H7 (cell line): ENCODE data around the gene NCBP1. TPM values are rescaled to one million over a fixed set of nuclear protein-coding genes. Genes with fewer than 3 reads are reported as not detected.
"Not testable (repeated sequence)": the region's sequence is repeated elsewhere in the genome, so short reads cannot be mapped to it uniquely, and the experiment has no call there.

Source experiments
- DNase-seq: peaks from one replicate; pipeline ENCODE4 v3.0.0; 2012
- H3K27me3 ChIP-seq: 2 replicates; pipeline ENCODE4 v1.6.0; 2011; ENCODE audit warnings: mild to moderate bottlenecking, low read length; ENCODE audit not compliant: control insufficient read depth, insufficient read depth
- H3K36me3 ChIP-seq: replicated peaks from 2 replicates; pipeline ENCODE4 v1.5.1; 2011; ENCODE audit warnings: low read length; ENCODE audit not compliant: control insufficient read depth, insufficient read depth
- H3K4me3 ChIP-seq: 2 replicates; pipeline ENCODE4 v1.5.1; 2011; ENCODE audit warnings: low read depth, mild to moderate bottlenecking, control low read depth, low read length, moderate library complexity; ENCODE audit not compliant: insufficient read depth
- total RNA-seq: library from RNA; depleted of rRNA; stranded (reverse); fragments of >200 nt; shearing (Covaris generic); gene quantifications from 2 replicates; pipeline ENCODE4 v1.2.3, GENCODE V29; 2014

The NCBP1 gene
- total RNA-seq, 1 experiment from 2014 or later, result 35.3 TPM

DNA sequence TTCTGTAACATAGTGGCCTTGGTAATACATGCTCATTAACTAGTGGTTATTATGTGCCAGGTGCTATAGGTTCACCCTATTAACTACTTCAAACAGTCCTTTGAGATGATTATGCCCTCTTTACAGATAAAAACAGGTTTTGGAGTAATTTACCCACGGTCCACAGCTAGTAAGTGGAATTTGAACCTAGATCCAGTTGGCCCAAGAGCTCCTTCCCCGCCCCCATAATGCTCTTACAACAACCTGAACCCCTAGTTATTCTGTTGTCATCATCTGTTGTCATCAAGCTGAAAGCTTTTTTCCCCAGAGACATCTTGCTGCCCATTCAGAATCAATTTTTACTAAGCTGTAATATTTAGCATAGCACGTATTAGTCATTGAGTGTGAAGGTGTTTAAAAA lies 40.3 kb downstream of the NCBP1 start:
- Histone ChIP-seq H3K4me3 (no peak overlapping the region), H3K27me3 (no peaks in the 10 kb centered on the region), H3K36me3 (peaks cover 27% of the 10 kb centered on the region)
- no peak for DNase-seq

DNA sequence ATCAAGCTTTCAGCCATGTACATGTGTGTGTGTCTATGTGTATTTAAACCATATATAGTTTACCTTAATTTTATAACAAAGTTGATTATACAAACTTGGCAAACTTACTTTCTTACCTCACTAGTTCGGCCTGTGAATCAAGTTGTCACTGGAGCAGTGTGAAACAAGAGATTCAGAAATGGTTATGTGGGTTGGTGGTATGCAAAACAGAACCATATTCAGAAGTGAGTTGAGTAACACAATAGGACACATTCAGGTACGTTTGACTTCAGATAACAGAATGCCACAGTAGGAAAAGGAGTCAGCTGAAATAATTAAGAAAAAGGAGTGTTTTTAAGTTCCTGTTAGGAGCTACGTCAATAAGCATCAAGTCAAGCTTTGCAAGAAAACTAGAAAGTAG lies 42.0 kb downstream of the NCBP1 start:
- no peak for DNase-seq
- H3K27me3 ChIP-seq, result no peaks in the 10 kb centered on the region
- peaks cover 19% of the 10 kb centered on the region for H3K36me3 ChIP-seq
- H3K4me3 ChIP-seq, result no peak overlapping the region

DNA sequence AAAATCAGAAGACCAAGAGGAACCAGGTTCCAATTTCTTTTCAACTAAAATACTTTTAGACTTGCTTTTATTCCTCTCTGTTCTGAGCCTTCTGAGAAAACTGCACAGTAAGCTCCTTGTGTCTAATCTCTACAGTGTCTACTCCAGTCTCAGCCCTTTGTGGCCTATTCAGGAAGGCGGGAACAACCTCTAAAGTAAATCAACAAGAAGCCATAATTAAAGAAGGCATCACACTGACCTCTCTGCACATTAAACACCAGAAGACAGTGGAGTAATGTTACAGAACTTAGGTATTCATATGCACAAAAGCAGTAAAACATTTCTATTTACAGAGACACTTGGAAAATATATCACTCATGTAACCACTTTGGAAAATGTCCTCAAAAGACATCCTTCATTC lies 48.6 kb downstream of the NCBP1 start:
- no peaks in the 10 kb centered on the region; the same call in 1 of the 2 replicates for H3K36me3 ChIP-seq
- no peak overlapping the region for H3K4me3 ChIP-seq
- DNase-seq, result no peak
- H3K27me3 ChIP-seq, result no peaks in the 10 kb centered on the region

DNA sequence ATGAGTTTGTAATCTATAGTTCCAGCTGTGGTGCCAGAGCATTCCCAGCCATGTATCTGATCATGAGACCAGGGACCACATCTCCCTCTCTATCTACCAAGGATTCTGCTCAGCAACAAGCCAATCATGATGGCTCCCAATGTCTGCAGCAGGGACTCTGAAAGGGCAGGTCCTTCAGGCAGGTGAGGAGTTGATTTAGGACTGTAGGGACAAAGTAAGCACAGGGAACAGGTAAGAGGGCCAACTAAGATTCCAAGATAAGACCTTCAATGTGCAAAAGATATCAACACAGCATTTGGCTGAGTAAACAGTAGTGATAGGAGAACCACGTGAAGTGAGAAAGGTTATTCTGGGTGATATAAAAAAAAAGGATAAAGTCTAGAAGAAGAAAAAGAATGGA lies 55.0 kb downstream of the NCBP1 start:
- no peak for DNase-seq
- Histone ChIP-seq H3K27me3 (no peaks in the 10 kb centered on the region), H3K4me3 (no peak overlapping the region), H3K36me3 (no peaks in the 10 kb centered on the region; the same call in 1 of the 2 replicates)

DNA sequence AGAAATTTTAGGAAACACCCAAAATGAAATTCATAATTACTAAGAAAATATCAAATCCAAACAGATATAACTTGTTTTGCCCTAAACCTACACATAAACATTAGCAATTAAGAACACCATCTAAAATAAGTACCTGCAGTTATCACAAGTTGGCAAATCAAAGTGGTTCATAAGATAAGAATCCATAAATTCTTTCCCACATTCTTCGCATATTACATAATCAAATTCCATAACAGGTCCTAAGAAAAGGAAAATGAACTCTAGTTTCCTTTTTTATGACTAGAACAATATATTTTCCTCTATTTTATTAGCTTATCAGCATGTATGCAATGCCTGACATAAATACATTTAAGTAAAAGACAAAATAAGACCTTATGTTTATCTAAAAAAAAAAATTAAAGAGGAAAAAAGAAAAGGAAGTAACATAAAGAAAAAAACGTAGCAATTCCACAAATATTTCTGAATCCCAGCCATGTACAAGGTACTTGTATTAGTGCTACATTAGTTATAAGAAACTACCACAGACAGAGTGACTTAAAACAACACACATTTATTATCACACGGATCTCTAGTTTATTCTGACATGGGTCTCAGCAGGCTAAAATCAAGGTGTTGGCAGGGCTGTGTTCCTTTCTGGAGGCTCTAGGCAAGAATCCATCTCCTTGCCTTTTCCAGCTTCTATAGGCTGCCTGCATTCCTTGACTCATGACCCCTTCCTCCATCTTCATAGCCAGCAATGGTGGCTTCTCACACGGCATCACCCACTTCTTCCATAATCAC lies 56.0 kb downstream of the NCBP1 start:
- H3K27me3 ChIP-seq, result no peaks in the 10 kb centered on the region
- no peaks in the 10 kb centered on the region for H3K36me3 ChIP-seq
- H3K4me3 ChIP-seq, result no peak overlapping the region
- DNase-seq, result no peak

DNA sequence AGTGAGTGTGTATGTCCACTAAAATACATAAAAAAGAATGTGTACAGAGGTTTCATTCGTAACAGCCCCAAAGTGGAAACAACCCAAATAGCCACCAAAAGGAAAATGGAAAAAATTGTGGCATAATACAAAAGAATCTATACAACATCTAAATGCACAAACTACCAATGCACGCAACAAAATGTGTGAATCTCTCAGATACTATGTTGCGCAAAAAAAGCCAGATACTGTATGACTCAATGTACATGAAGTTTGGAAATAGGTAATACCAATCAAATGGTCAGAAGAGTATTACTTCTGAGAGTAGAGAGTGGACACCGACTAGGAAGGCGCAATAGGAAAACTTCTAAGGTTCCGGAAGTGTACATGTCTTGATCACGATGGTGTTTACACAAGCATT lies 61.1 kb downstream of the NCBP1 start:
- no peaks in the 10 kb centered on the region; the same call in 1 of the 2 replicates for H3K27me3 ChIP-seq
- no peaks in the 10 kb centered on the region for H3K36me3 ChIP-seq
- no peak overlapping the region for H3K4me3 ChIP-seq
- no peak for DNase-seq

DNA sequence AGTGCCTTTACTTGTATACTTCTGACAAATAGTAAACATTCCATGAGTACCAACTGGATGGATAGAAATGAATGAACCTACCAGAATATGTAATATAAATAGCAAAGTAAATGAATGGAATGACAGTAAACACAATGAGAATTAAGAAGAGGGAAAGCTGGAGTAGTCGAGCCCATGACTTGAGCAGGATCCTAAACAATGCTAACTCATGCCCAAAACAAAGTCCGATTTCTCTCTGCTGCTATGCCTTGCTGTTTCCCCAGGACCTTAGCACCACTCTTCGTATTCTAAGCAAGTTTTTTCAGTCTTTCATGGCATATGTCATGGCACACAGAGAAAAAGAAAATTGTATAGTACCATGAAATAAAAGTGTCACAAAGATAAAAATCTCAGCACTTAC lies 61.8 kb downstream of the NCBP1 start:
- H3K4me3 ChIP-seq, result no peak overlapping the region
- no peaks in the 10 kb centered on the region; the same call in 1 of the 2 replicates for H3K27me3 ChIP-seq
- DNase-seq, result no peak
- no peaks in the 10 kb centered on the region for H3K36me3 ChIP-seq

DNA sequence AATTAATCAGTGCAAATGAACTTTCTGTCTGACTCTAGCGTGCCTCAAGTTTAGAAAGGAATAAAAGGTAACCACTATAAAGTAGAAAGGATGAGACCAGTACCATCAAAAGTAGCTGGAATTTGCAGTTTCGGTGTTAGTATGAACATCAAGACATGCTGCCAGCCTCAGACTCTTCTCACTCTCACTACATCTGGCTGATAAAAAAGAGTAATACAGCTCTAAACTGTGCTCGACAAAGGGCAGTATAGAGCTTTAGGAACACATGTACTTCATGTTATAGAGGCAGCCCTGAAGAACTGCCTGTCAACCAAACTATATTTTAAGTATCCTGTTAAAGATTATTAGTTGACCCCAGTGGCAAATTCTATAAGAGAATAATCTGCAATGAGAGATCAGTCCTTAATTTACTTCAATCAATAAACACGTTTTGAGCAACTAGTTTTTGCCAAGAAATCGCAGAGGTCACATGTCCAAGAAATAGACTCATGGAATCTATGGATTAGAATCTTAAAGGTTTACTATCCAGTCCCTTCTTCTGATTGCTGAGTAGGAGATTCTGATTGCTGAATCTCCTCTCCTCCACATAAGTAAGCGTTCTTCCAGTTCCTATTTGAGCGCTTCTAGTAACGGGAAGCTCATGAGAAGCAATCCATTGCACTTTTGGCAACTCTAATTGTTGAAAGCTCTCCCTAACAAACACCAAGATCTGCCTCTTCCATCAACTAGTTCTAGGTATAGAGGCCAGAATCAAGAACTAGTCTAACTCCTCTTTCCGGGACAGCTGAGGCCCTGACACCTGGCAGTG lies 62.6 kb downstream of the NCBP1 start:
- Histone ChIP-seq H3K27me3 (no peaks in the 10 kb centered on the region; the same call in 1 of the 2 replicates), H3K4me3 (peak overlapping the region; percentile 91), H3K36me3 (no peaks in the 10 kb centered on the region)
- no peak for DNase-seq

DNA sequence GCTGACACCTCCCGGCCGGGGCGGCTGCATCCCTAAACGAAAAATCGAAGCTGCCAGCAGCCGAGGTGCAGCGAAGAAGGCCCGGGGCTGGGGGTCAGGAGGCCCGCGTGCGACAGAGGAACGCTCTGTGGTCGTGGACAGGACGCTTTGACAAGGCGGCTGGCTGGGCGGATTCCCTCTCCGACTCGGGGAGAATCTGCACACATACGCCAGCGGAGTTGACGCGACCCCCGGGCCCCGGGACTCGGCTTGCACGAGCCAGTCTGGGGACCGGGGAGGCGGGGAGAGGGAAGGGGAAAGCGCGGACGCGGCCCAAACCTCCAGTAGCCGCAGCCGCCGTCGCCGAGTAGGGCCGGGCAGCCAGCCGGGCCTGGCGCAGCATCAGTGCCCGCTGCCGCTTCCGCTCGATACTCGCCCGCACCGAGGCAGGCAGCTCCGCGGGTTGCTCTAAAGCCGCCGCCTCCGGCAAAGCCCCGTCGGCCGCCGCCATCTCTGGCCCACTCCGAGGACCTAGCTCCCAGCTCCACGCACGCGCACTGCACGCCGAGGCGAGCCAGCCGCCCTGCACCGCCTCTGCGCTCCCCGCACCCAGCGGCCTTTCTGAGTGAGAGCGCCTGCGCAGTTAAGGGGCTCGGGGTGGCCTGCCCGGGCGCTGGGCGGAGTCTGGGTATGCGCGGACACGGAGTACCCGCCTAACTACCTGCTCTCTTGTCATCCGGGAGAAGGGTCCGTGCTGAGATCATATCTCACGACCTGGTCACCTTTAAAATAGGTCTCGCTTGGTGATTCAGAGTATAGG lies 63.4 kb downstream of the NCBP1 start, which contains the start of gene XPA:
Gene XPA, minus strand, starts transcription at position 538 of the 799 bp plus-strand sequence. Its CDS starts 48 bp downstream, at position 490.
- Histone ChIP-seq H3K4me3 (peak within 1 kb of the TSS; percentile 91), H3K27me3 (no peaks in the 10 kb centered on the region; the same call in 1 of the 2 replicates), H3K36me3 (no peaks in the 10 kb centered on the region)
- DNase-seq, result peak; percentile 99

DNA sequence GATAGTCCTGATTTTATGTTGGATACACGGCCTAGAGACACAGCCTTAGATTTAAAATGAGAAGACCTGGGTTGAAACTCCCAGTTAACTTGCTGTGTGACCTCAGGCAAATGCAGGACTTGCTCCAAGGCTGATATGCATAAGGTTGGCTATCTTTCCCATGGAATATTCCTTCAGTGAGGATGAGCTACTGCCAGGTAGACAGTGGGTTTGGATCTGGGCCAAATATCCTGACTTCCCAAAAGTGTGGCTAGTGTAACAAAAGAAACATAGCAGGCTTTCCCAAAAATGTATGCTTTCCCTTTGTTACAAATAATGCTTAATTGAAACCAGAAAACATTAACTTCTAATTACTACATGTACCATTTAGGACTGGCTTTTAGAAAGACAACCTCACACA lies 64.2 kb downstream of the NCBP1 start:
- no peak overlapping the region for H3K4me3 ChIP-seq
- no peaks in the 10 kb centered on the region for H3K36me3 ChIP-seq

DNA sequence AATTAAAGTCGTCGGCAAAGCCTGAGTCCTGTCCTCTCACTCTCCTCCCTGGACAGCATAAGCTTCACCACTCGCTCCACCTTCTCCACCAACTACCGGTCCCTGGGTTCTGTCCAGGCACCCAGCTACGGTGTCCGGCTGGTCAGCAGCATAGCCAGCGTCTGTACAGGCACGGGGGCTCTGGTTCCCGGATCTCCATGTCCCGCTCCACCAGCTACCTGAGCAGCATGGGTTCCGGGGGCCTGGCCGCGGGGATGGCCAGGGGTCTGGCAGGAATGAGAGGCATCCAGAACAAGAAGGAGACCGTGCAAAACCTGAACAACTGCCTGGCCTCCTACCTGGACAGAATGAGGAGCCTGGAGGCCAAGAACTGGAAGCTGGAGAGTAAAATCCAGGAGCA lies 65.2 kb downstream of the NCBP1 start:
- Histone ChIP-seq H3K27me3 (no peaks in the 10 kb centered on the region; the same call in 1 of the 2 replicates), H3K4me3 (no peak overlapping the region), H3K36me3 (no peaks in the 10 kb centered on the region)
- no peak for DNase-seq

More for the DNA sequence above, 64.2 kb downstream of the NCBP1 start:
- no peak for DNase-seq
- H3K27me3 ChIP-seq, result no peaks in the 10 kb centered on the region; the same call in 1 of the 2 replicates

DNA sequence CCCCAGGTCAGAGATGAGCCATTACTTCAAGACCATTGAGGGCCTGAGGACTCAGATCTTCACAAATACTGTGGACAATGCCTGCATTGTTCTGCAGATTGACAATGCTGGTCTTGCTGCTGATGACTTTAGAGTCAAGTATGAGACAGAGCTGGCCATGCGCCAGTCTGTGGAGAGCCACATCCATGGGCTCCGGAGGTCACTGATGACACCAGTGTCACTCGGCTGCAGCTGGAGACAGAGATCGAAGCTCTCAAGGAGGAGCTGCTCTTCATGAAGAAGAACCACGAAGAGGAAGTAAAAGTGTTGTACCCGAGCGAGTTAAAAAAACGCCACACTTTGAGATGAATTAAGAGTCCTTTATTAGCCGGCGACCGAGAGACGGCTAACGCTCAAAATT lies 65.7 kb downstream of the NCBP1 start:
- not testable (repeated sequence) for H3K36me3 ChIP-seq, DNase-seq, H3K4me3 ChIP-seq, H3K27me3 ChIP-seq

DNA sequence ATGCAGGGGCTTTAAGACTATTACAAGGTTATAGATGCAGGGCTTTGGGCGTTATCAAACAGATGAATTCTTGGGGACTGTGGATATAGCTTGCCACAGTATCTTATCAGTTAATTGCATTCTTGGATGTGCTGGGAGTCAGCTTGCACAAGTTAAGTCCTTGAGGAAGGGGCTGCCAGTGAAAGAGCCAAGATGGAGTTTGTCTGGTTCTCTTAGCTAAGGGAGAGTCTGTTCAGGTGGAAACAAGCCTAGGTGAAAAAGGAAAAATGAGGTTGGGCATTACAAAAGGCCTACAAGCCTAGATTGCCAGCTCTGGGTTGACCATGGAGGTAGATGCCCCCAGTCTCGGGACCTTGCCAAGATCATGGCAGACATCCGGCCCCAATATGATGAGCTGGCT lies 66.2 kb downstream of the NCBP1 start:
- not testable (repeated sequence) for H3K36me3 ChIP-seq, H3K4me3 ChIP-seq, DNase-seq, H3K27me3 ChIP-seq
